ENCODE results near the gene RPL28.

RPL28 gene

DNA sequence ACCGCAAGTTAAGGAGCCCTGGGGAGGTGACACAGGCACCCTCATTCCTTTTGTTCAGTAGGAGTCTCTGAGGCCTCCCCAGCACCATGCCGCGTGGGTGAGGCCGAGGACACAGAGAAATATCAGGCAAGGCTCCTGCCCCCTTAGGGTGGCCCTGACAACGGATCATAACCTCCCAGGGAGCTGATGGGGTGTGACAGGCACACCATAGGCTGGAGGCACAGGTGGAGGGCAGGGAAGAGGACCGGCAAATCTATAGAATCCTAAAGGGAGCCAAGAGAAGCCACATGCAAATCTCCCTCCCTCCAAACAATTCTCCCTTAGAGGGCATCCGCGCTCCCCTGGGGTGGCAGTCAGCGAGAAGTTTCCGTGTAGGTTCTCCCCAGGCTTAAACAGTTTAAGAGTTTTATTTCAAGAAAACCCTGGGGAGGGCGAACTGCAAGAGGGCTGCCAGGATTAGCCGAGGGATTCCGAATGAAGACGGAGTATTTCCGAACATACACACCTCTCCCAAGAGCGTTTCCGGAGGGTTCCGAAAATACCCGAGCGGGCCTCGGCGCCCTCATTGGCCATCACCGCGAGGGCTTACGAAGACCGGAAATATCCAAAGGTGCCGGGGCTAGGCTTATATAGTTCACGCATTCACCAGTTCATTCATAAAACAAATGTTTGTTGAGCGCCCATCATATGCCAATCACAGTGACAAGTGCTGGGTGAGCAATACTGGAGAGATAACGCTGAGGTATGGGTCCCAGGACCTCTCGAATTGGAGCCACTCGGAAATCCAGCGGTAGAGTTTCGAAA, 610 bp upstream of the RPL28 start:
- peak overlapping the region; percentile 99 for H3K4me2 ChIP-seq (ENCODE audit: low read length)
- peaks cover 31% of the 10 kb centered on the region for H3K4me1 ChIP-seq (ENCODE audit: low read length)
- H3K9ac ChIP-seq (ENCODE audit: low read length), result peak overlapping the region; percentile 93
- H3K9me3 ChIP-seq (ENCODE audit: insufficient read depth, low read length), result no peaks in the 10 kb centered on the region
- TF ChIP-seq, protein P1, sequence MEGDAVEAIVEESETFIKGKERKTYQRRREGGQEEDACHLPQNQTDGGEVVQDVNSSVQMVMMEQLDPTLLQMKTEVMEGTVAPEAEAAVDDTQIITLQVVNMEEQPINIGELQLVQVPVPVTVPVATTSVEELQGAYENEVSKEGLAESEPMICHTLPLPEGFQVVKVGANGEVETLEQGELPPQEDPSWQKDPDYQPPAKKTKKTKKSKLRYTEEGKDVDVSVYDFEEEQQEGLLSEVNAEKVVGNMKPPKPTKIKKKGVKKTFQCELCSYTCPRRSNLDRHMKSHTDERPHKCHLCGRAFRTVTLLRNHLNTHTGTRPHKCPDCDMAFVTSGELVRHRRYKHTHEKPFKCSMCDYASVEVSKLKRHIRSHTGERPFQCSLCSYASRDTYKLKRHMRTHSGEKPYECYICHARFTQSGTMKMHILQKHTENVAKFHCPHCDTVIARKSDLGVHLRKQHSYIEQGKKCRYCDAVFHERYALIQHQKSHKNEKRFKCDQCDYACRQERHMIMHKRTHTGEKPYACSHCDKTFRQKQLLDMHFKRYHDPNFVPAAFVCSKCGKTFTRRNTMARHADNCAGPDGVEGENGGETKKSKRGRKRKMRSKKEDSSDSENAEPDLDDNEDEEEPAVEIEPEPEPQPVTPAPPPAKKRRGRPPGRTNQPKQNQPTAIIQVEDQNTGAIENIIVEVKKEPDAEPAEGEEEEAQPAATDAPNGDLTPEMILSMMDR (IDR thresholded peaks at IDR 0.05; ENCODE audit: low read depth, low read length), result no peak
- no peak for TF ChIP-seq EZH2phosphoT487 (IDR thresholded peaks at IDR 0.05; ENCODE audit: low read depth)
- peak overlapping the region; percentile 81 for H3K4me3 ChIP-seq (ENCODE audit: low read length)
- peak overlapping the region; percentile 89 for H3K27ac ChIP-seq (ENCODE audit: low read length)
- peaks cover 41% of the 10 kb centered on the region for H4K20me1 ChIP-seq (ENCODE audit: insufficient read depth, low read length)
- peak overlapping the region; percentile 85 for H2AFZ ChIP-seq (ENCODE audit: low read depth, low read length)
- no peaks in the 10 kb centered on the region for H3K27me3 ChIP-seq (ENCODE audit: low read depth, low read length)
- peaks cover 53% of the 10 kb centered on the region for H3K36me3 ChIP-seq (replicated peaks; ENCODE audit: low read depth, low read length)
- peaks cover 66% of the 10 kb centered on the region for H3K79me2 ChIP-seq (ENCODE audit: low read length)

DNA sequence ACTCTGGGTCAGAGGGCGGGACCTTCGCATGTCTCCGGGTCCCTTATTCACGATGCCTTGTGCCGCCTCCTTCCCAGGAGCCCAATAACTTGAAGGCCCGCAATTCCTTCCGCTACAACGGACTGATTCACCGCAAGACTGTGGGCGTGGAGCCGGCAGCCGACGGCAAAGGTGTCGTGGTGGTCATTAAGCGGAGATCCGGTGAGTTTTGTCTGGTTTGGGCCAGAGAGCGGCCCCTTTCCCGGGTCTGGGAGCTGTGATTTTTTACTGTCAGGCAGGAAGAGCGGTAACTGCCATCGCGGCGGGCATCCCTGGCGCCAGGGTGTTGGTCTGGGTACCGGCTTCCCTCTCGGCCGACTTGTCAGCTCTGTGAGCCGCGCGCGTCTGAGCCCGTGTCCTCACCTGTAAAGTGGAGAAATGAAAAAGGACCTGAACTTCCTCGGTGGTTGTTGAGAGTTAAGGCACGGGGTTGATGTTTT, 800 bp downstream of the RPL28 start:
- Histone ChIP-seq H3K4me2 (ENCODE audit: low read length) (peak overlapping the region; percentile 99), H3K9me3 (ENCODE audit: insufficient read depth, low read length) (no peaks in the 10 kb centered on the region), H4K20me1 (ENCODE audit: insufficient read depth, low read length) (peaks cover 55% of the 10 kb centered on the region), H3K27me3 (ENCODE audit: low read depth, low read length) (no peaks in the 10 kb centered on the region), H3K9ac (ENCODE audit: low read length) (peak overlapping the region; percentile 94), H3K36me3 (replicated peaks; ENCODE audit: low read depth, low read length) (peaks cover 64% of the 10 kb centered on the region), H3K4me3 (ENCODE audit: low read length) (peak overlapping the region; percentile 81), H3K27ac (ENCODE audit: low read length) (peak overlapping the region; percentile 89), H2AFZ (ENCODE audit: low read depth, low read length) (no peak overlapping the region), H3K79me2 (ENCODE audit: low read length) (peaks cover 64% of the 10 kb centered on the region), H3K4me1 (ENCODE audit: low read length) (peaks cover 31% of the 10 kb centered on the region)
- TF ChIP-seq, protein P1 (IDR thresholded peaks at IDR 0.05; ENCODE audit: low read depth, low read length), result no peak
- TF ChIP-seq EZH2phosphoT487 (IDR thresholded peaks at IDR 0.05; ENCODE audit: low read depth), result no peak

DNA sequence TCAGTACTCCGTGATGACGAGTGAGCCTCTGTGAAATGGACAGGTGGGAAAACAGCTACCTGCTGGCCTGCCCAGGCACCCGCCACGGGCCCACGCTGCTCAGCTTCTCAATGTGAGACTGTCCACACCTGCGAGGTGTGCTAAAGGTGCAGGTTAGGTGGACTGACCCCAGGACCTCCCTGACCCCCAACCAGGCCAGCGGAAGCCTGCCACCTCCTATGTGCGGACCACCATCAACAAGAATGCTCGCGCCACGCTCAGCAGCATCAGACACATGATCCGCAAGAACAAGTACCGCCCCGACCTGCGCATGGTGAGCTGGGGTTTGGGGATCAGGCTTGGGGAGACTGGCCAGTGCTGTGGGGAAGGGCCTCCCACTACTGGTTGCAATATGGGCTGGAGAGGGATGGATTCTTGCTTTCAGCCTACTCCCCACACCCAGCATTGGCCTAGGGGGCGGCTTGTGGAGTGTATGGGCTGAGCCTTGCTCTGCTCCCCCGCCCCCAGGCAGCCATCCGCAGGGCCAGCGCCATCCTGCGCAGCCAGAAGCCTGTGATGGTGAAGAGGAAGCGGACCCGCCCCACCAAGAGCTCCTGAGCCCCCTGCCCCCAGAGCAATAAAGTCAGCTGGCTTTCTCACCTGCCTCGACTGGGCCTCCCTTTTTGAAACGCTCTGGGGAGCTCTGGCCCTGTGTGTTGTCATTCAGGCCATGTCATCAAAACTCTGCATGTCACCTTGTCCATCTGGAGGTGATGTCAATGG, 2.2 kb downstream of the RPL28 start:
- Histone ChIP-seq H3K36me3 (replicated peaks; ENCODE audit: low read depth, low read length) (peaks cover 56% of the 10 kb centered on the region), H4K20me1 (ENCODE audit: insufficient read depth, low read length) (peaks cover 62% of the 10 kb centered on the region), H3K9ac (ENCODE audit: low read length) (no peak overlapping the region), H2AFZ (ENCODE audit: low read depth, low read length) (no peak overlapping the region), H3K27ac (ENCODE audit: low read length) (no peak overlapping the region), H3K79me2 (ENCODE audit: low read length) (peaks cover 50% of the 10 kb centered on the region), H3K4me3 (ENCODE audit: low read length) (peak overlapping the region; percentile 81), H3K27me3 (ENCODE audit: low read depth, low read length) (no peaks in the 10 kb centered on the region), H3K4me2 (ENCODE audit: low read length) (peak overlapping the region; percentile 99), H3K9me3 (ENCODE audit: insufficient read depth, low read length) (no peaks in the 10 kb centered on the region), H3K4me1 (ENCODE audit: low read length) (peaks cover 23% of the 10 kb centered on the region)
- TF ChIP-seq, protein P1 (IDR thresholded peaks at IDR 0.05; ENCODE audit: low read depth, low read length), result no peak
- no peak for TF ChIP-seq EZH2phosphoT487 (IDR thresholded peaks at IDR 0.05; ENCODE audit: low read depth)
